Adrenal gland (tissue), 12 donors: Measurements from ENCODE around the gene KCNK6. TPM values are rescaled to one million over a fixed set of nuclear protein-coding genes. Genes with fewer than 3 reads are reported as not detected.

Source experiments
- DNase-seq, 7 donors: peaks; one replicate each; pipeline ENCODE4 v3.0.0-alpha.2; 2019 to 2020
- H3K27ac ChIP-seq, 5 donors: fragments of 200-600 bp; sonication (generic) in 4 of 5; 1 replicate in 3 of 5; 2 replicates in 2 of 5; pipeline versions ENCODE4 v1.5.1 to v1.8.0; 2016 to 2020; ENCODE audit warnings: mild to moderate bottlenecking in 1 of 5
- H3K27me3 ChIP-seq: fragments of 200-600 bp; 2 replicates; pipeline ENCODE4 v1.8.0; 2021
- H3K36me3 ChIP-seq, 2 donors: fragments of 200-600 bp; replicated peaks in 1 of 2; 1 replicate in 1 of 2; 2 replicates in 1 of 2; pipeline versions ENCODE4 v1.5.1 to v1.8.0; 2018 to 2022
- H3K4me1 ChIP-seq, 2 donors: fragments of 200-600 bp; replicated peaks in 1 of 2; 1 replicate in 1 of 2; 2 replicates in 1 of 2; pipeline versions ENCODE4 v1.5.1 to v1.8.0; 2018 to 2021
- H3K4me3 ChIP-seq, 4 donors: fragments of 200-600 bp; sonication (generic) in 3 of 4; one replicate each; pipeline ENCODE4 v1.5.1; 2016 to 2018
- H3K9me3 ChIP-seq, 3 donors: fragments of 200-600 bp; sonication (generic) in 1 of 3; replicated peaks in 1 of 3; 1 replicate in 2 of 3; 2 replicates in 1 of 3; pipeline versions ENCODE4 v1.5.1 to v1.8.0; 2016 to 2021
- CTCF ChIP-seq, 6 experiments: fragments of 450-650 bp in 4 of 6; fragments of 200-600 bp in 2 of 6; sonication (generic) in 1 of 6; IDR thresholded peaks; 1 replicate in 5 of 6; 2 replicates in 1 of 6; pipeline versions ENCODE4 v1.5.1 to v1.8.0; 2016 to 2021; ENCODE audit warnings: antibody characterized with exemption in 6 of 6, mild to moderate bottlenecking in 2 of 6, moderate library complexity in 1 of 6
- POLR2A ChIP-seq, 2 donors: fragments of 450-650 bp; IDR thresholded peaks; one replicate each; pipeline ENCODE4 v1.6.1; 2017; ENCODE audit warnings: antibody characterized with exemption in 2 of 2, mild to moderate bottlenecking in 2 of 2, moderate library complexity in 1 of 2
- WGBS, 4 donors: extraction: QIAGEN DNeasy Blood & Tissue Kit in 2 of 4; methylation state at CpG; one replicate each; pipeline versions ENCODE4 v1.1.5 to v1.1.7; 2013 to 2017; 5-methylcytosine and 5-hydroxymethylcytosine counted together
- intact Hi-C, 2 donors: fragments of 100-400 bp; cut with DNase I; formaldehyde crosslinking; loops; one replicate each; pipeline versions ENCODE4 v1.14.1 to v1.15.0; 2022 to 2023
- polyA plus RNA-seq, 3 donors: library from polyadenylated mRNA; stranded (reverse); fragments of 200-250 nt in 2 of 3; fragments of 350-450 nt in 1 of 3; fragmentation: Illumina TruSeq in 1 of 3; extraction: RNeasy Lipid Tissue Mini Kit (QIAGEN cat#74804) in 1 of 3; gene quantifications; one replicate each; pipeline ENCODE4 v1.2.3, GENCODE V29; 2013 to 2014
- total RNA-seq, 9 donors: library from RNA; depleted of rRNA in 4 of 9; stranded (reverse); fragments of >200 nt in 4 of 9; fragments of 120-200 nt in 1 of 9; fragmentation: NEBNext Ultra II Directional in 1 of 9; extraction: Animal tissue kit (Norgen Biotek cat#: 25700) in 1 of 9; gene quantifications; one replicate each; pipeline versions ENCODE4 v1.1.0 to v1.2.4, GENCODE V29; 2013 to 2023
- donor health status: healthy with polysubstance abuse.
- donor health status: Bipolar disorder and iron deficiency.
- donor health status: DM: yes; HTN: yes; CAD: no.
- donor health status: DM: no; HTN: no; CAD: no.
- donor health status: DM: no; HTN: no; CAD: no.
- donor health status: DM: yes; HTN: yes; CAD: no.

KCNK6 gene
- total and polyA plus RNA-seq, 12 donors, result 1.2 to 6.0 (median 4.0) TPM

GRCh38 chr19:38310986-38311385 is 8.7 kb upstream of the KCNK6 start:
- peaks cover 6 to 7% of the 10 kb centered on the region in 2 donors for H3K4me1 ChIP-seq
- no peak for TF ChIP-seq CTCF (IDR thresholded peaks at IDR 0.05)
- TF ChIP-seq POLR2A (IDR thresholded peaks at IDR 0.05), result no peak
- H3K27ac ChIP-seq, result no peak overlapping the region
- H3K4me3 ChIP-seq, result no peak overlapping the region
- 95 to 100% (median 97%) methylated on average over 5 to 6 of the region's 6 CpGs for WGBS, 4 donors
- no peak for DNase-seq
- no peaks in the 10 kb centered on the region for H3K27me3 ChIP-seq
- intact Hi-C loops, result no loop called here
- H3K9me3 ChIP-seq, result no peaks in the 10 kb centered on the region
- peaks cover 0 to 12% of the 10 kb centered on the region in 2 donors for H3K36me3 ChIP-seq

GRCh38 chr19:38315657-38316476 is 3.8 kb upstream of the KCNK6 start, which contains the start of gene YIF1B:
YIF1B (minus strand) TSS chr19:38315947; CDS start chr19:38315917, 30 bp downstream.
- TF ChIP-seq CTCF (IDR thresholded peaks at IDR 0.05) (no peak), POLR2A (IDR thresholded peaks at IDR 0.05) (no peak)
- Histone ChIP-seq H3K4me3 (peak within 1 kb of the TSS in 2 of 4 donors; percentile 27 to 60), H3K27me3 (no peaks in the 10 kb centered on the region), H3K36me3 (no peaks in the 10 kb centered on the region), H3K4me1 (peaks cover 21 to 25% of the 10 kb centered on the region in 2 donors), H3K9me3 (no peaks in the 10 kb centered on the region), H3K27ac (peak within 1 kb of the TSS in 4 of 5 donors; percentile 66 to 88 (median 76))
- intact Hi-C loops, result no loop called here
- DNase-seq, result peak; percentile 94 to 99 (median 97)
- 1 to 2% (median 1%) methylated on average over 15 to 64 of the region's 64 CpGs for WGBS, 4 donors

- Histone ChIP-seq H3K27me3 (no peaks in the 10 kb centered on the region), H3K9me3 (no peaks in the 10 kb centered on the region), H3K27ac (peak overlapping the region in 4 of 5 donors; percentile 11 to 88 (median 76)), H3K4me1 (peaks cover 28 to 32% of the 10 kb centered on the region in 2 donors), H3K36me3 (no peaks in the 10 kb centered on the region), H3K4me3 (peak overlapping the region in 1 of 4 donors; percentile 60)
- TF ChIP-seq POLR2A (IDR thresholded peaks at IDR 0.05) (no peak), CTCF (IDR thresholded peaks at IDR 0.05) (no peak)
- WGBS, 4 donors, result 31 to 36% (median 33%) methylated on average over 8 of the region's 8 CpGs
- intact Hi-C loops, result no loop called here
- no peak for DNase-seq
These were observed 3.1 kb upstream of the KCNK6 start for GRCh38 chr19:38316477-38317067.

GRCh38 chr19:38317104-38317612 is 2.5 kb upstream of the KCNK6 start:
- H3K4me1 ChIP-seq, result peaks cover 34 to 38% of the 10 kb centered on the region in 2 donors
- intact Hi-C loops, result no loop called here
- 50 to 73% (median 65%) methylated on average over 11 of the region's 11 CpGs for WGBS, 4 donors
- H3K4me3 ChIP-seq, result peak overlapping the region in 1 of 4 donors; percentile 60
- peak overlapping the region in 3 of 5 donors; percentile 11 to 88 (median 81) for H3K27ac ChIP-seq
- H3K27me3 ChIP-seq, result no peaks in the 10 kb centered on the region
- TF ChIP-seq POLR2A (IDR thresholded peaks at IDR 0.05), result no peak
- TF ChIP-seq CTCF (IDR thresholded peaks at IDR 0.05), result no peak
- no peaks in the 10 kb centered on the region for H3K36me3 ChIP-seq
- peak in 2 of 7 donors; percentile 11 to 28 for DNase-seq
- H3K9me3 ChIP-seq, result no peaks in the 10 kb centered on the region
